Neural cell (in vitro differentiated cells): Measurements from ENCODE around the gene NACC1.

Experiments
- EP300 ChIP-seq: fragments of 450-650 bp; conservative IDR thresholded peaks from 2 replicates; pipeline ENCODE4 v1.6.1; 2014; ENCODE audit warnings: antibody characterized with exemption, mild to moderate bottlenecking, moderate library complexity; ENCODE audit not compliant: poor library complexity, severe bottlenecking
- EZH2 ChIP-seq: fragments of 200-600, 300-800 bp; shearing (Covaris generic), sonication (generic); IDR thresholded peaks from 2 replicates; pipeline ENCODE4 v1.6.1; 2014; ENCODE audit warnings: antibody characterized with exemption, low read length, borderline replicate concordance, mild to moderate bottlenecking; ENCODE audit not compliant: insufficient read depth, poor library complexity, severe bottlenecking
- TF ChIP-seq, protein P1 (sequence below): fragments of 450-650 bp; IDR thresholded peaks from 2 replicates; pipeline ENCODE4 v1.5.1; 2014; ENCODE audit warnings: antibody characterized with exemption, mild to moderate bottlenecking, moderate library complexity; ENCODE audit not compliant: poor library complexity, severe bottlenecking

DNA sequence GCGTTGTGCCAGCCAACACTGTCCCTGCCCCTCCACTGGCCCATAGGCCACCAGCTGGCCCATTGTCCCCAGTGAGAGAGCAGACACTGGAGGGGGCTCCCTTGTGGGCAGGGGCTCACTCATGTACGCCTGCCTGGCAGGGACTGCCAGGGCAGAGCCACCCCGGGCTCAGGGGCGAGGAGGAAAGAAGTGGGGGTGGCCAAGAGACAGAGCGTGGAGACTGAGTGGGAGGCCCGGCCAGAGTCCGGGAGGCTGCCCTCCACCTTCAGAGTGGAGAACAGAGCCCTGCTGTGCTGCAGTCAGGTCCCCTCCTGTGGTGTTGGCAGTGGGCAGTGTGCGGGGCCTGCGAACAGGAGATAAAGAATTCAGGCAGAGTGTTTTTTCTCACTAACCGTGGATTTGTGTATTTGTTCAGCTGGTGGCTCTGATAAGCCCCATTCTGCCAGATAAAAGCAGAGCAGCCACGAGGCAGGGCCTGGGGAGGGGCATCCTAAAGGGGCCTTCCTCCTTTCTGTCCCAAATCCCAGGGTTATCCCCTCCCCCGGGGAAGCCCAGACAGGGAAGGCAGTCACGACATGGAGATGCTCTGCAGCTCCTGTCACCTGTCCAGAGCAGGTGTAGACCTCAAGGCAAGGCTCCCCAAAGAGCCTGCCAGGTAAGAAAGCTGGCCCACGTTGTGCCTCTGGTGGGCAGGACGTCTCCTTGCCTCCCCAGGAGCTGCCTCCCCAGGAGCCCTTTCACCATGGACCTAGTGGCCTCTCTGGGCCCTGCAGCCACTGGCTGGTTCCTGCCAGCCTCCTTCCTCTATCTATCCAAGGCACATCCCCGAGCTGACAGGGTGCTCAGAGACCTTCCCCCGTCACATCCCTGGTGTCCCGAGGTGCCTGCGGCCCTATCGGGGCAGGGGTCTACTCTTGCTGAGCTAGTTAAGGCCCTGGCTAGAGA is 48.4 kb upstream of the NACC1 start:
- TF ChIP-seq, protein P1, sequence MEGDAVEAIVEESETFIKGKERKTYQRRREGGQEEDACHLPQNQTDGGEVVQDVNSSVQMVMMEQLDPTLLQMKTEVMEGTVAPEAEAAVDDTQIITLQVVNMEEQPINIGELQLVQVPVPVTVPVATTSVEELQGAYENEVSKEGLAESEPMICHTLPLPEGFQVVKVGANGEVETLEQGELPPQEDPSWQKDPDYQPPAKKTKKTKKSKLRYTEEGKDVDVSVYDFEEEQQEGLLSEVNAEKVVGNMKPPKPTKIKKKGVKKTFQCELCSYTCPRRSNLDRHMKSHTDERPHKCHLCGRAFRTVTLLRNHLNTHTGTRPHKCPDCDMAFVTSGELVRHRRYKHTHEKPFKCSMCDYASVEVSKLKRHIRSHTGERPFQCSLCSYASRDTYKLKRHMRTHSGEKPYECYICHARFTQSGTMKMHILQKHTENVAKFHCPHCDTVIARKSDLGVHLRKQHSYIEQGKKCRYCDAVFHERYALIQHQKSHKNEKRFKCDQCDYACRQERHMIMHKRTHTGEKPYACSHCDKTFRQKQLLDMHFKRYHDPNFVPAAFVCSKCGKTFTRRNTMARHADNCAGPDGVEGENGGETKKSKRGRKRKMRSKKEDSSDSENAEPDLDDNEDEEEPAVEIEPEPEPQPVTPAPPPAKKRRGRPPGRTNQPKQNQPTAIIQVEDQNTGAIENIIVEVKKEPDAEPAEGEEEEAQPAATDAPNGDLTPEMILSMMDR, result no peak
- no peak for TF ChIP-seq EP300
- no peak for TF ChIP-seq EZH2
